CD4-positive, alpha-beta T cell treated with Interleukin-1 beta for 1 hour (primary cell): ENCODE results near the gene IRF7.
A peak's percentile ranks its signal among the peaks of the same experiment; 100 is the strongest.

Source experiments
- DNase-seq, 2 donors: peaks; one replicate each; pipeline ENCODE4 v3.0.0-alpha.2; 2020 to 2022

IRF7 gene

GRCh38 chr11:640021-640706 is 24.4 kb upstream of the IRF7 start:
- peak in 1 of 2 donors; percentile 54 for DNase-seq

GRCh38 chr11:639332-639955 is 23.7 kb upstream of the IRF7 start:
- DNase-seq = no peak

- DNase-seq = no peak
Measured at GRCh38 chr11:638631-639331, 23.0 kb upstream of the IRF7 start.

- no peak for DNase-seq
Measured at GRCh38 chr11:637593-638521, 22.1 kb upstream of the IRF7 start.

- no peak for DNase-seq
Measured at GRCh38 chr11:637333-637592, 21.5 kb upstream of the IRF7 start.

- no peak for DNase-seq
Measured at GRCh38 chr11:636511-637332, 21.0 kb upstream of the IRF7 start, which contains the start of gene DRD4. Gene DRD4 (plus strand): TSS chr11:637269. CDS start chr11:637305, 36 bp downstream.

GRCh38 chr11:635945-636510 is 20.3 kb upstream of the IRF7 start:
- DNase-seq = no peak

- DNase-seq = no peak
Measured at GRCh38 chr11:630871-631270, 15.1 kb upstream of the IRF7 start.

- peak in 1 of 2 donors; percentile 52 for DNase-seq
Measured at GRCh38 chr11:629237-629583, 13.5 kb upstream of the IRF7 start.

GRCh38 chr11:628056-628455 is 12.3 kb upstream of the IRF7 start:
- DNase-seq = no peak

GRCh38 chr11:627308-627576 is 11.5 kb upstream of the IRF7 start:
- no peak for DNase-seq

GRCh38 chr11:626475-627307 is 10.9 kb upstream of the IRF7 start, which contains the start of gene SCT:
Gene SCT (minus strand): TSS chr11:627181. CDS start chr11:627143, 38 bp downstream.
- no peak for DNase-seq

GRCh38 chr11:625636-626268 is 10.0 kb upstream of the IRF7 start:
- no peak for DNase-seq

GRCh38 chr11:624705-625635 is 9.2 kb upstream of the IRF7 start, which contains the start of gene CDHR5:
Gene CDHR5 (minus strand): TSS chr11:624955. CDS start chr11:624902, 53 bp downstream.
- DNase-seq = no peak

- DNase-seq = no peak
Measured at GRCh38 chr11:623999-624704, 8.4 kb upstream of the IRF7 start.

- DNase-seq = no peak
Measured at GRCh38 chr11:623349-623869, 7.7 kb upstream of the IRF7 start.

- no peak for DNase-seq
Measured at GRCh38 chr11:621838-622237, 6.1 kb upstream of the IRF7 start.
